Osteoblast (primary cell): ENCODE data around the gene CLCN1. TPM values are rescaled to one million over a fixed set of nuclear protein-coding genes. Genes with fewer than 3 reads are reported as not detected.
A peak's percentile ranks its signal among the peaks of the same experiment; 100 is the strongest.

Experiments
- DNase-seq: peaks from one replicate; pipeline ENCODE4 v3.0.0; 2011; ENCODE audit warnings: low spot score, mixed read lengths; ENCODE audit not compliant: insufficient read length; ENCODE audit errors: missing footprints
- H2AFZ ChIP-seq: 2 replicates; pipeline ENCODE4 v1.6.0; 2011; ENCODE audit warnings: mild to moderate bottlenecking, low read length
- H3K27ac ChIP-seq: 2 replicates; pipeline ENCODE4 v1.5.1; 2011; ENCODE audit warnings: mild to moderate bottlenecking, low read depth, low read length, moderate library complexity
- H3K27me3 ChIP-seq: 2 replicates; pipeline ENCODE4 v1.6.0; 2012; ENCODE audit warnings: mild to moderate bottlenecking, control low read depth, inconsistent platforms, low read length, moderate library complexity; ENCODE audit not compliant: insufficient read depth
- H3K36me3 ChIP-seq: 2 replicates; pipeline ENCODE4 v1.5.1; 2011; ENCODE audit warnings: mild to moderate bottlenecking, low read length, control low read depth, moderate library complexity; ENCODE audit not compliant: insufficient read depth
- H3K4me1 ChIP-seq: 2 replicates; pipeline ENCODE4 v1.5.1; 2011; ENCODE audit warnings: mild to moderate bottlenecking, low read length, control low read depth, moderate library complexity; ENCODE audit not compliant: insufficient read depth
- H3K4me2 ChIP-seq: 2 replicates; pipeline ENCODE4 v1.6.0; 2011; ENCODE audit warnings: mild to moderate bottlenecking, low read length; ENCODE audit not compliant: insufficient read depth
- H3K4me3 ChIP-seq: fragments of 200-600 bp; sonication (generic); 3 replicates; pipeline ENCODE4 v1.5.1; 2012; ENCODE audit warnings: mild to moderate bottlenecking, low read length, inconsistent platforms; ENCODE audit not compliant: insufficient read depth
- H3K79me2 ChIP-seq: 2 replicates; pipeline ENCODE4 v1.6.0; 2012; ENCODE audit warnings: mild to moderate bottlenecking, low read length, control low read depth, inconsistent platforms; ENCODE audit not compliant: insufficient read depth
- H3K9me3 ChIP-seq: 2 replicates; pipeline ENCODE4 v1.5.1; 2011; ENCODE audit warnings: low read depth, low read length, control low read depth
- H4K20me1 ChIP-seq: 2 replicates; pipeline ENCODE4 v1.6.0; 2012; ENCODE audit warnings: mild to moderate bottlenecking, low read length, control low read depth; ENCODE audit not compliant: insufficient read depth
- CTCF ChIP-seq: IDR thresholded peaks from 2 replicates; pipeline ENCODE4 v1.5.1; 2011; ENCODE audit warnings: mild to moderate bottlenecking, low read depth, low read length, moderate library complexity; ENCODE audit errors: extremely low read depth
- total RNA-seq: library from RNA; depleted of rRNA; stranded (reverse); fragments of >200 nt; gene quantifications from 2 replicates; pipeline ENCODE4 v1.2.3, GENCODE V29; 2012

Gene CLCN1
- total RNA-seq, 1 donor = under 0.01 TPM

GRCh38 chr7:143279186-143280098 lies 36.5 kb upstream of the CLCN1 start:
- no peak for TF ChIP-seq CTCF
- H3K4me2 ChIP-seq = peak overlapping the region; percentile 34

GRCh38 chr7:143280160-143280559 lies 35.8 kb upstream of the CLCN1 start:
- no peaks in the 10 kb centered on the region for H3K36me3 ChIP-seq
- peaks cover 4% of the 10 kb centered on the region for H3K4me1 ChIP-seq
- TF ChIP-seq CTCF = no peak
- H3K9me3 ChIP-seq = no peaks in the 10 kb centered on the region
- H3K4me2 ChIP-seq = peak overlapping the region; percentile 34
- H3K79me2 ChIP-seq = no peaks in the 10 kb centered on the region
- no peak for DNase-seq
- no peaks in the 10 kb centered on the region for H4K20me1 ChIP-seq
- H3K27ac ChIP-seq = no peak overlapping the region
- peak overlapping the region; percentile 60 for H2AFZ ChIP-seq
- H3K4me3 ChIP-seq = no peak overlapping the region
- no peaks in the 10 kb centered on the region for H3K27me3 ChIP-seq

More at GRCh38 chr7:143279186-143280098, 36.5 kb upstream of the CLCN1 start:
- Histone ChIP-seq H3K36me3 (no peaks in the 10 kb centered on the region), H2AFZ (peak overlapping the region; percentile 60), H3K4me1 (peaks cover 4% of the 10 kb centered on the region), H4K20me1 (no peaks in the 10 kb centered on the region), H3K79me2 (no peaks in the 10 kb centered on the region), H3K4me3 (no peak overlapping the region), H3K9me3 (no peaks in the 10 kb centered on the region), H3K27me3 (no peaks in the 10 kb centered on the region), H3K27ac (peak overlapping the region; percentile 37)
- peak; percentile 80 for DNase-seq

GRCh38 chr7:143280566-143280965 lies 35.3 kb upstream of the CLCN1 start:
- Histone ChIP-seq H3K36me3 (no peaks in the 10 kb centered on the region), H3K27me3 (no peaks in the 10 kb centered on the region), H3K79me2 (no peaks in the 10 kb centered on the region), H3K4me1 (peaks cover 4% of the 10 kb centered on the region), H4K20me1 (no peaks in the 10 kb centered on the region), H2AFZ (no peak overlapping the region), H3K27ac (no peak overlapping the region), H3K4me3 (no peak overlapping the region), H3K4me2 (no peak overlapping the region), H3K9me3 (no peaks in the 10 kb centered on the region)
- no peak for TF ChIP-seq CTCF
- DNase-seq = no peak

- peaks cover 4% of the 10 kb centered on the region for H3K4me1 ChIP-seq
- H3K9me3 ChIP-seq = no peaks in the 10 kb centered on the region
- H3K79me2 ChIP-seq = no peaks in the 10 kb centered on the region
- H3K4me3 ChIP-seq = no peak overlapping the region
- no peaks in the 10 kb centered on the region for H3K36me3 ChIP-seq
- no peaks in the 10 kb centered on the region for H4K20me1 ChIP-seq
- DNase-seq = no peak
- TF ChIP-seq CTCF = no peak
- no peaks in the 10 kb centered on the region for H3K27me3 ChIP-seq
- no peak overlapping the region for H3K4me2 ChIP-seq
- H3K27ac ChIP-seq = no peak overlapping the region
- no peak overlapping the region for H2AFZ ChIP-seq
Observed at GRCh38 chr7:143281529-143281928, 34.4 kb upstream of the CLCN1 start.
